HepG2 (cell line): ENCODE measurements around the gene WDR62. TPM values are rescaled to one million over a fixed set of nuclear protein-coding genes. Genes with fewer than 3 reads are reported as not detected.

Source experiments
- ATAC-seq: fragments of 200-7000 bp; cut with Tn5 transposase; 3 replicates; pipeline ENCODE4 v1.9.1; 2020; ENCODE audit warnings: mild to moderate bottlenecking, moderate library complexity
- BruUV-seq: library from RNA; stranded (reverse); fragments of 400-500 nt; replicated peaks from 2 replicates; lab custom pipeline; 2021; lab: Mats Ljungman, UMichigan
- CTCF ChIA-PET: fragments of 300-600 bp; formaldehyde crosslinking; extraction: SDS; loops from one replicate; lab custom pipeline; 2021; ENCODE audit warnings: low total read pairs, inconsistent platforms, low intra/inter-chr PET ratio; lab: Yijun Ruan, JAX
- POLR2A ChIA-PET: fragments of 350-600 bp; sonication (Branson Sonifier 250); formaldehyde crosslinking; loops from one replicate; lab custom pipeline; 2020; ENCODE audit warnings: antibody characterized with exemption, inconsistent platforms; lab: Yijun Ruan, JAX
- DNase-seq: peaks from one replicate; pipeline ENCODE4 v3.0.0-alpha.2; 2015; ENCODE audit warnings: low spot score
- FAIRE-seq: peaks from 3 replicates; lab custom pipeline; 2011; peaks lifted over from hg19 to GRCh38; lab: Jason Lieb, UNC
- H2AFZ ChIP-seq: one replicate; pipeline ENCODE4 v1.6.1; 2011; ENCODE audit warnings: low read length, inconsistent platforms
- H3K27ac ChIP-seq: fragments of 300-600 bp; 3 replicates; pipeline ENCODE4 v1.8.0; 2011; ENCODE audit warnings: mixed run types, mild to moderate bottlenecking, mixed read lengths, low read length, inconsistent platforms; ENCODE audit not compliant: insufficient read depth; ENCODE audit errors: extremely low read length
- H3K27me3 ChIP-seq, 2 experiments: fragments of 200-600 bp in 1 of 2; 2 replicates in 1 of 2; 3 replicates in 1 of 2; pipeline versions ENCODE4 v1.6.0 to v1.8.0; 2011; ENCODE audit warnings: low read length in 2 of 2, mild to moderate bottlenecking in 2 of 2, moderate library complexity in 2 of 2, inconsistent platforms in 1 of 2; ENCODE audit not compliant: insufficient read depth in 2 of 2, control insufficient read depth in 1 of 2
- H3K36me3 ChIP-seq, 2 experiments: fragments of 200-600 bp in 1 of 2; replicated peaks in 1 of 2; 2 replicates in 1 of 2; 3 replicates in 1 of 2; pipeline versions ENCODE4 v1.5.1 to v1.8.0; 2011; ENCODE audit warnings: low read length in 2 of 2, inconsistent platforms in 1 of 2; ENCODE audit not compliant: insufficient read depth in 2 of 2, control insufficient read depth in 1 of 2
- H3K4me1 ChIP-seq: 2 replicates; pipeline ENCODE4 v1.5.1; 2012; ENCODE audit warnings: low read length, inconsistent platforms; ENCODE audit not compliant: insufficient read depth
- H3K4me2 ChIP-seq: 2 replicates; pipeline ENCODE4 v1.6.0; 2011; ENCODE audit warnings: low read depth, low read length, inconsistent platforms
- H3K4me3 ChIP-seq, 3 experiments: fragments of 200-600 bp in 1 of 3; sonication (generic), shearing (Covaris generic) in 1 of 3; replicated peaks in 1 of 3; 2 replicates each; pipeline ENCODE4 v1.5.1; 2011 to 2016; ENCODE audit warnings: low read length in 3 of 3, inconsistent platforms in 2 of 3, low read depth in 2 of 3, mild to moderate bottlenecking in 2 of 3, control low read depth in 1 of 3, mixed read lengths in 1 of 3; ENCODE audit not compliant: insufficient read depth in 1 of 3
- H3K79me2 ChIP-seq: one replicate; pipeline ENCODE4 v1.6.1; 2011; ENCODE audit warnings: low read length, inconsistent platforms; ENCODE audit not compliant: insufficient read depth
- H3K9ac ChIP-seq: 2 replicates; pipeline ENCODE4 v1.6.0; 2011; ENCODE audit warnings: mild to moderate bottlenecking, low read depth, low read length, inconsistent platforms; ENCODE audit not compliant: insufficient read depth
- H3K9me3 ChIP-seq: 2 replicates; pipeline ENCODE4 v1.5.1; 2012; ENCODE audit warnings: mild to moderate bottlenecking, low read length
- H4K20me1 ChIP-seq: 2 replicates; pipeline ENCODE4 v1.6.0; 2011; ENCODE audit warnings: inconsistent platforms, mild to moderate bottlenecking, low read length, moderate library complexity; ENCODE audit not compliant: insufficient read depth
- CCDC6 ChIP-seq: sonication (generic); formaldehyde crosslinking; IDR thresholded peaks from 2 replicates; pipeline ENCODE4 v1.8.1; 2022; ENCODE audit warnings: mild to moderate bottlenecking, missing genetic modification reagents, moderate library complexity
- EED ChIP-seq: sonication (generic); formaldehyde crosslinking; IDR thresholded peaks from 2 replicates; pipeline ENCODE4 v1.5.0; 2020; ENCODE audit warnings: mild to moderate bottlenecking, missing genetic modification reagents
- KAT2B ChIP-seq: fragments of 150-350 bp; IDR thresholded peaks from 2 replicates; pipeline ENCODE4 v1.6.1; 2014; ENCODE audit warnings: low read depth, low read length, borderline replicate concordance
- MEIS1 ChIP-seq: sonication (generic); formaldehyde crosslinking; IDR thresholded peaks from 2 replicates; pipeline ENCODE4 v1.9.0; 2021; ENCODE audit warnings: mild to moderate bottlenecking, missing genetic modification reagents, moderate library complexity, borderline replicate concordance
- NFYC ChIP-seq: IDR thresholded peaks from 2 replicates; pipeline ENCODE4 v1.6.1; 2016; ENCODE audit warnings: missing genetic modification reagents, missing compliant biosample characterization
- SKIL ChIP-seq: sonication (generic); formaldehyde crosslinking; IDR thresholded peaks from 2 replicates; pipeline ENCODE4 v1.8.0; 2022; ENCODE audit warnings: missing genetic modification reagents, mild to moderate bottlenecking, moderate library complexity, borderline replicate concordance
- TBL1XR1 ChIP-seq: fragments of 150-350 bp; IDR thresholded peaks from 2 replicates; pipeline ENCODE4 v1.6.1; 2014; ENCODE audit warnings: borderline replicate concordance, low read length; ENCODE audit not compliant: partially characterized antibody
- THAP9 ChIP-seq: sonication (generic); formaldehyde crosslinking; IDR thresholded peaks from 2 replicates; pipeline ENCODE4; 2020; ENCODE audit warnings: missing genetic modification reagents, mild to moderate bottlenecking, borderline replicate concordance
- ZGPAT ChIP-seq: IDR thresholded peaks from 2 replicates; pipeline ENCODE4 v1.6.1; 2016; ENCODE audit warnings: mild to moderate bottlenecking
- ZNF597 ChIP-seq: sonication (generic); formaldehyde crosslinking; IDR thresholded peaks from 2 replicates; pipeline ENCODE4 v1.5.0; 2020; ENCODE audit warnings: missing genetic modification reagents
- ZNF878 ChIP-seq: sonication (generic); formaldehyde crosslinking; IDR thresholded peaks from 2 replicates; pipeline ENCODE4 v1.8.1; 2023; ENCODE audit warnings: mild to moderate bottlenecking, missing genetic modification reagents, moderate library complexity
- WGBS: methylation state at CpG from one replicate; pipeline ENCODE4 v1.1.6; 2017; ENCODE audit warnings: low lambda C conversion rate; 5-methylcytosine and 5-hydroxymethylcytosine counted together
- in situ Hi-C: cut with HindIII; loops from 2 replicates; pipeline ENCODE4 v1.10.0; 2017; ENCODE audit warnings: low pct_unique_long_range_greater_than_20kb; ENCODE audit not compliant: extremely low pct_ligation_motif_present
- intact Hi-C: fragments of 100-400 bp; cut with micrococcal nuclease; formaldehyde crosslinking; loops from one replicate; pipeline ENCODE4 v1.10.0; 2022; ENCODE audit not compliant: unreplicated experiment
- polyA plus RNA-seq, 8 experiments: library from polyadenylated mRNA; depleted of rRNA in 3 of 8; stranded (reverse) in 7 of 8; unstranded in 1 of 8; fragments of >200 nt; fragmentation: Illumina TruSeq in 4 of 8; extraction: Trizol in 4 of 8; gene quantifications; 2 replicates each; pipeline versions ENCODE4 v1.2.1 to v1.2.3, GENCODE V29; 2011 to 2016; ENCODE audit warnings: low read depth in 4 of 8, missing spikeins in 1 of 8, mixed read lengths in 1 of 8; ENCODE audit not compliant: insufficient read depth in 1 of 8
- total RNA-seq, 5 experiments: library from RNA; depleted of rRNA; stranded (reverse); fragments of >200 nt; fragmentation: Illumina TruSeq; extraction: Trizol; gene quantifications; 2 replicates each; pipeline ENCODE4 v1.2.3, GENCODE V29; 2016; ENCODE audit warnings: low read depth in 1 of 5

WDR62 gene
- total and polyA plus RNA-seq, 2 of the 13 experiments (the other 11 are each of a cell fraction or from before 2014, with no cell fraction given) = 5.8 to 12.5 TPM

GRCh38 chr19:36113894-36114720, 59.4 kb downstream of the WDR62 start (continued):
- TF ChIP-seq SKIL (CRISPR knock-in tag) = no peak

GRCh38 chr19:36114721-36115452, 60.2 kb downstream of the WDR62 start, which contains the start of gene POLR2I:
Gene POLR2I, minus strand, starts transcription at chr19:36114875. Its CDS starts 19 bp downstream, at chr19:36114856.
- BruUV-seq = no TSS peak
- 0% methylated on average over 2 of the region's 60 CpGs for whole genome bisulfite sequencing
- peak; percentile 96 for TF ChIP-seq ZGPAT (CRISPR knock-in tag)
- peak; percentile 40; the same call in 1 of the 2 replicates for TF ChIP-seq ZNF878 (CRISPR knock-in tag)
- peak; percentile 73; the same call in 1 of the 2 replicates for TF ChIP-seq CCDC6 (CRISPR knock-in tag)
- TF ChIP-seq MEIS1 = no peak
- TF ChIP-seq KAT2B = no peak
- TF ChIP-seq THAP9 (CRISPR knock-in tag) = peak; percentile 86
- TF ChIP-seq NFYC = peak; percentile 93
- TF ChIP-seq EED (CRISPR knock-in tag) = peak; percentile 70
- no peak for TF ChIP-seq TBL1XR1
- no peak for TF ChIP-seq ZNF597 (CRISPR knock-in tag)

More at GRCh38 chr19:36114721-36115452, 60.2 kb downstream of the WDR62 start, which contains the start of gene POLR2I:
- FAIRE-seq = peak; percentile 90
- peak; percentile 99 for DNase-seq
- CTCF ChIA-PET = no interaction called here
- H3K4me3 ChIP-seq = peak within 1 kb of the TSS; percentile 72 to 93 (median 88)
- POLR2A ChIA-PET = interaction anchor here (0.6 to 2.3 kb wide), 19 partner anchors 10 to 374 kb away, joined by 3 to 33 read pairs (median 5); partner anchors contain the start of genes CAPNS1, SYNE4, THAP8 and ZNF146
- peaks cover 10 to 15% of the 10 kb centered on the region in 2 experiments; a peak in 2 of 5 replicates for H3K36me3 ChIP-seq
- H3K4me2 ChIP-seq = peak within 1 kb of the TSS; percentile 94
- H3K4me1 ChIP-seq = peaks cover 44% of the 10 kb centered on the region
- H3K79me2 ChIP-seq = peaks cover 26% of the 10 kb centered on the region
- H3K9ac ChIP-seq = peak within 1 kb of the TSS; percentile 88
- peak; percentile 93 for ATAC-seq
- intact Hi-C loops = loop anchor here (2.0 kb wide), 1 partner anchor 60 kb away; the partner anchor contains the start of genes THAP8 and WDR62
- peak within 1 kb of the TSS; percentile 77 for H3K27ac ChIP-seq
- in situ Hi-C loops = no loop called here
- H3K27me3 ChIP-seq = no peaks in the 10 kb centered on the region; a peak in 1 of 5 replicates
- H4K20me1 ChIP-seq = no peaks in the 10 kb centered on the region
- no peaks in the 10 kb centered on the region for H3K9me3 ChIP-seq
- H2AFZ ChIP-seq = no peak within 1 kb of the TSS
